WTC11 (cell line): ENCODE results near the gene PLIN4. TPM values are rescaled to one million over a fixed set of nuclear protein-coding genes. Genes with fewer than 3 reads are reported as not detected.

Experiments
- ATAC-seq: fragments of 200-7000 bp; cut with Tn5 transposase; 2 replicates; pipeline ENCODE4 v1.10.0; 2021; ENCODE audit warnings: mild to moderate bottlenecking, moderate library complexity
- CTCF ChIA-PET: fragments of 300-600 bp; sonication (Branson Sonifier 250); formaldehyde crosslinking; loops from one replicate; lab custom pipeline; 2021; ENCODE audit warnings: antibody characterized with exemption; lab: Charles Lee
- POLR2A ChIA-PET: fragments of 350-600 bp; sonication (Branson Sonifier 250); formaldehyde crosslinking; loops from one replicate; lab custom pipeline; 2021; ENCODE audit warnings: antibody characterized with exemption; lab: Charles Lee
- DNase-seq: peaks from one replicate; pipeline ENCODE4 v3.0.0; 2021; ENCODE audit warnings: low spot score
- H3K27ac Mint-ChIP-seq: 2 replicates; pipeline ENCODE4 v1.8.0; 2021; ENCODE audit warnings: mixed read lengths
- H3K27me3 Mint-ChIP-seq: 2 replicates; pipeline ENCODE4 v1.8.0; 2021; ENCODE audit warnings: low read depth, mild to moderate bottlenecking, moderate library complexity, mixed read lengths
- H3K36me3 Mint-ChIP-seq: 2 replicates; pipeline ENCODE4 v1.8.0; 2021; ENCODE audit warnings: mixed read lengths
- H3K4me1 Mint-ChIP-seq: 2 replicates; pipeline ENCODE4 v1.8.0; 2022; ENCODE audit warnings: mixed read lengths
- H3K4me3 Mint-ChIP-seq: 2 replicates; pipeline ENCODE4 v1.8.0; 2021; ENCODE audit warnings: mild to moderate bottlenecking, moderate library complexity, mixed read lengths
- H3K9me3 Mint-ChIP-seq: 2 replicates; pipeline ENCODE4 v1.8.0; 2021; ENCODE audit warnings: mixed read lengths
- ATF2 ChIP-seq: sonication (generic); formaldehyde crosslinking; IDR thresholded peaks from 2 replicates; pipeline ENCODE4 v1.8.1; 2022; ENCODE audit warnings: low read depth, missing genetic modification reagents, borderline replicate concordance
- CBFB ChIP-seq: sonication (generic); formaldehyde crosslinking; IDR thresholded peaks from 2 replicates; pipeline ENCODE4 v1.8.1; 2022; ENCODE audit warnings: mild to moderate bottlenecking, low read depth, missing genetic modification reagents
- CREB1 ChIP-seq: sonication (generic); formaldehyde crosslinking; IDR thresholded peaks from 2 replicates; pipeline ENCODE4 v1.8.0; 2023; ENCODE audit warnings: mild to moderate bottlenecking, missing genetic modification reagents
- ELF4 ChIP-seq: sonication (generic); formaldehyde crosslinking; IDR thresholded peaks from 2 replicates; pipeline ENCODE4 v1.8.1; 2022; ENCODE audit warnings: low read depth, mild to moderate bottlenecking, moderate library complexity, missing genetic modification reagents
- FOXK1 ChIP-seq: sonication (generic); formaldehyde crosslinking; IDR thresholded peaks from 2 replicates; pipeline ENCODE4 v1.8.0; 2022; ENCODE audit warnings: mild to moderate bottlenecking, moderate library complexity, missing genetic modification reagents
- FOXP4 ChIP-seq: sonication (generic); formaldehyde crosslinking; IDR thresholded peaks from 2 replicates; pipeline ENCODE4 v1.8.0; 2022; ENCODE audit warnings: mild to moderate bottlenecking, missing genetic modification reagents
- GABPB1 ChIP-seq: sonication (generic); formaldehyde crosslinking; IDR thresholded peaks from 2 replicates; pipeline ENCODE4 v1.8.1; 2023; ENCODE audit warnings: mild to moderate bottlenecking, missing genetic modification reagents
- NFYB ChIP-seq: sonication (generic); formaldehyde crosslinking; conservative IDR thresholded peaks from 2 replicates; pipeline ENCODE4 v1.8.0; 2022; ENCODE audit warnings: low read depth, missing genetic modification reagents
- RORB ChIP-seq: fragments of 250-450 bp; sonication (Bioruptor Pico); IDR thresholded peaks from 2 replicates; pipeline ENCODE4 v1.9.0; 2021; ENCODE audit warnings: mild to moderate bottlenecking
- SP1 ChIP-seq: sonication (generic); formaldehyde crosslinking; conservative IDR thresholded peaks from 2 replicates; pipeline ENCODE4 v1.8.1; 2022; ENCODE audit warnings: missing genetic modification reagents
- TCF7 ChIP-seq: sonication (generic); formaldehyde crosslinking; IDR thresholded peaks from 2 replicates; pipeline ENCODE4 v1.8.0; 2022; ENCODE audit warnings: mild to moderate bottlenecking, low read depth, missing genetic modification reagents, moderate library complexity
- TEAD4 ChIP-seq: sonication (generic); formaldehyde crosslinking; IDR thresholded peaks from 2 replicates; pipeline ENCODE4 v1.8.0; 2022; ENCODE audit warnings: mild to moderate bottlenecking, missing genetic modification reagents
- TP53 ChIP-seq: sonication (generic); formaldehyde crosslinking; IDR thresholded peaks from 2 replicates; pipeline ENCODE4 v1.8.1; 2023; ENCODE audit warnings: mild to moderate bottlenecking, missing genetic modification reagents
- USF2 ChIP-seq: sonication (generic); formaldehyde crosslinking; IDR thresholded peaks from 2 replicates; pipeline ENCODE4 v1.8.1; 2023; ENCODE audit warnings: mild to moderate bottlenecking, missing genetic modification reagents, moderate library complexity
- ZMAT4 ChIP-seq: fragments of 250-450 bp; sonication (Bioruptor Pico); IDR thresholded peaks from 2 replicates; pipeline ENCODE4 v1.9.0; 2021; ENCODE audit warnings: mild to moderate bottlenecking
- ZNF232 ChIP-seq: sonication (generic); formaldehyde crosslinking; IDR thresholded peaks from 2 replicates; pipeline ENCODE4 v1.8.0; 2022; ENCODE audit warnings: mild to moderate bottlenecking, missing genetic modification reagents
- ZNF263 ChIP-seq: sonication (generic); formaldehyde crosslinking; IDR thresholded peaks from 2 replicates; pipeline ENCODE4 v1.8.1; 2022; ENCODE audit warnings: low read depth, mild to moderate bottlenecking, moderate library complexity, missing genetic modification reagents
- ZNF317 ChIP-seq: sonication (generic); formaldehyde crosslinking; IDR thresholded peaks from 2 replicates; pipeline ENCODE4 v1.8.1; 2023; ENCODE audit warnings: low read depth, mild to moderate bottlenecking, moderate library complexity, missing genetic modification reagents, borderline replicate concordance
- total RNA-seq: library from RNA; stranded (reverse); gene quantifications from 3 replicates; pipeline ENCODE4 v1.2.3, GENCODE V29; 2021
- TF ChIP-seq, protein P1 (sequence below): sonication (generic); formaldehyde crosslinking; IDR thresholded peaks from 2 replicates; pipeline ENCODE4 v1.8.0; 2023; ENCODE audit warnings: missing genetic modification reagents
- TF ChIP-seq, protein P2 (sequence below): sonication (generic); formaldehyde crosslinking; IDR thresholded peaks from 2 replicates; pipeline ENCODE4 v1.8.1; 2023; ENCODE audit warnings: mild to moderate bottlenecking, missing genetic modification reagents, moderate library complexity

Gene PLIN4
- total RNA-seq, 1 experiment from 2014 or later = 0.35 TPM

GRCh38 chr19:4519521-4520277, 1.4 kb upstream of the PLIN4 start:
- POLR2A ChIA-PET = no interaction called here
- CTCF ChIA-PET = interaction anchor here (1.1 kb wide), 2 partner anchors 116 to 157 kb away, joined by 3 read pairs; no protein-coding TSS in a partner anchor
- Mint-ChIP-seq H3K9me3 (no peaks in the 10 kb centered on the region), H3K36me3 (no peaks in the 10 kb centered on the region), H3K4me1 (no peaks in the 10 kb centered on the region), H3K27me3 (peaks cover 68% of the 10 kb centered on the region), H3K27ac (no peak overlapping the region), H3K4me3 (no peak overlapping the region)
- TF ChIP-seq ZNF263 (CRISPR knock-in tag) (no peak), TEAD4 (no peak), USF2 (CRISPR knock-in tag) (no peak), RORB (no peak), ZNF317 (no peak), CBFB (CRISPR knock-in tag) (no peak), ATF2 (CRISPR knock-in tag) (no peak), ELF4 (CRISPR knock-in tag) (no peak), FOXP4 (CRISPR knock-in tag) (no peak), GABPB1 (CRISPR knock-in tag) (no peak), CREB1 (CRISPR knock-in tag) (no peak), SP1 (CRISPR knock-in tag) (no peak), FOXK1 (no peak)
- TF ChIP-seq, protein P1, sequence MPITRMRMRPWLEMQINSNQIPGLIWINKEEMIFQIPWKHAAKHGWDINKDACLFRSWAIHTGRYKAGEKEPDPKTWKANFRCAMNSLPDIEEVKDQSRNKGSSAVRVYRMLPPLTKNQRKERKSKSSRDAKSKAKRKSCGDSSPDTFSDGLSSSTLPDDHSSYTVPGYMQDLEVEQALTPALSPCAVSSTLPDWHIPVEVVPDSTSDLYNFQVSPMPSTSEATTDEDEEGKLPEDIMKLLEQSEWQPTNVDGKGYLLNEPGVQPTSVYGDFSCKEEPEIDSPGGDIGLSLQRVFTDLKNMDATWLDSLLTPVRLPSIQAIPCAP (CRISPR knock-in tag) = no peak
- ATAC-seq (no peak), DNase-seq (no peak)

- ChIA-PET POLR2A (no interaction called here), CTCF (no interaction called here)
- Mint-ChIP-seq H3K27ac (no peak overlapping the region), H3K4me3 (no peak overlapping the region), H3K36me3 (no peaks in the 10 kb centered on the region), H3K9me3 (no peaks in the 10 kb centered on the region), H3K4me1 (no peaks in the 10 kb centered on the region), H3K27me3 (peaks cover 72% of the 10 kb centered on the region)
- DNase-seq (no peak), ATAC-seq (no peak)
- no peak for TF ChIP-seq ZNF232 (CRISPR knock-in tag)
- no peak for TF ChIP-seq ZMAT4 (CRISPR knock-in tag)
- TF ChIP-seq TP53 = no peak
- TF ChIP-seq, protein P2, sequence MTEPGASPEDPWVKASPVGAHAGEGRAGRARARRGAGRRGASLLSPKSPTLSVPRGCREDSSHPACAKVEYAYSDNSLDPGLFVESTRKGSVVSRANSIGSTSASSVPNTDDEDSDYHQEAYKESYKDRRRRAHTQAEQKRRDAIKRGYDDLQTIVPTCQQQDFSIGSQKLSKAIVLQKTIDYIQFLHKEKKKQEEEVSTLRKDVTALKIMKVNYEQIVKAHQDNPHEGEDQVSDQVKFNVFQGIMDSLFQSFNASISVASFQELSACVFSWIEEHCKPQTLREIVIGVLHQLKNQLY (CRISPR knock-in tag) = no peak
- TF ChIP-seq NFYB (CRISPR knock-in tag) = no peak
- TF ChIP-seq TCF7 = no peak
- no peak for TF ChIP-seq FOXK1
Measured at GRCh38 chr19:4519172-4519496, 848 bp upstream of the PLIN4 start.
